ENCODE measurements around the gene ITPK1.

- TF ChIP-seq CTCF (IDR thresholded peaks at IDR 0.05) (no peak), POLR2A (IDR thresholded peaks at IDR 0.05) (no peak)
Measured at GRCh38 chr14:92948647-92949046, 167.1 kb downstream of the ITPK1 start.
